Measurements from ENCODE around the gene NRN1.

Gene NRN1

GRCh38 chr6:5994234-5994998 is 12.3 kb downstream of the NRN1 start:
- TF ChIP-seq CTCF (IDR thresholded peaks at IDR 0.05; ENCODE audit: insufficient read depth, low read length): no peak
- Histone ChIP-seq H3K27me3 (ENCODE audit: insufficient read depth, poor library complexity, severe bottlenecking) (peaks cover 44% of the 10 kb centered on the region), H3K4me3 (replicated peaks; ENCODE audit: insufficient read depth, low read length) (no peak overlapping the region), H3K27ac (replicated peaks) (no peak overlapping the region)
- no peak for DNase-seq (ENCODE audit: low read depth in 1 of 2, low spot score in 1 of 2)

GRCh38 chr6:5992551-5993225 is 14.0 kb downstream of the NRN1 start:
- peaks cover 35% of the 10 kb centered on the region for H3K27me3 ChIP-seq (ENCODE audit: insufficient read depth, poor library complexity, severe bottlenecking)
- TF ChIP-seq GABPA (IDR thresholded peaks at IDR 0.05; ENCODE audit: low read depth) (no peak), CTCF (IDR thresholded peaks at IDR 0.05; ENCODE audit: insufficient read depth, low read length) (no peak), REST (IDR thresholded peaks at IDR 0.05; ENCODE audit: insufficient replicate concordance, low read depth) (no peak), POLR2AphosphoS5 (IDR thresholded peaks at IDR 0.05; ENCODE audit: low read depth) (no peak), SPI1 (IDR thresholded peaks at IDR 0.05; ENCODE audit: borderline replicate concordance, low read depth) (no peak)
- no peak overlapping the region for H3K4me3 ChIP-seq (replicated peaks; ENCODE audit: insufficient read depth, low read length)
- H3K27ac ChIP-seq (replicated peaks): no peak overlapping the region
- DNase-seq (ENCODE audit: low read depth in 1 of 2, low spot score in 1 of 2): no peak

- TF ChIP-seq GABPA (IDR thresholded peaks at IDR 0.05; ENCODE audit: low read depth) (no peak), POLR2AphosphoS5 (IDR thresholded peaks at IDR 0.05; ENCODE audit: low read depth) (no peak), SPI1 (IDR thresholded peaks at IDR 0.05; ENCODE audit: borderline replicate concordance, low read depth) (no peak), CTCF (IDR thresholded peaks at IDR 0.05; ENCODE audit: insufficient read depth, low read length) (no peak), REST (IDR thresholded peaks at IDR 0.05; ENCODE audit: insufficient replicate concordance, low read depth) (no peak)
- H3K27ac ChIP-seq (replicated peaks): no peak overlapping the region
- H3K4me3 ChIP-seq (replicated peaks; ENCODE audit: insufficient read depth, low read length): no peak overlapping the region
- DNase-seq (ENCODE audit: low read depth in 1 of 2, low spot score in 1 of 2): no peak
- peaks cover 26% of the 10 kb centered on the region for H3K27me3 ChIP-seq (ENCODE audit: insufficient read depth, poor library complexity, severe bottlenecking)
These were observed 15.9 kb downstream of the NRN1 start for GRCh38 chr6:5990786-5991185.
